EH (cell line): ENCODE measurements around the gene KLC3.
"Not testable (repeated sequence)": the region's sequence is repeated elsewhere in the genome, so short reads cannot be mapped to it uniquely, and the experiment has no call there.

ENCODE experiments used
- DNase-seq: peaks from one replicate; pipeline ENCODE4 v3.0.0-alpha.2; 2015; ENCODE audit warnings: low read depth

KLC3 gene

DNA sequence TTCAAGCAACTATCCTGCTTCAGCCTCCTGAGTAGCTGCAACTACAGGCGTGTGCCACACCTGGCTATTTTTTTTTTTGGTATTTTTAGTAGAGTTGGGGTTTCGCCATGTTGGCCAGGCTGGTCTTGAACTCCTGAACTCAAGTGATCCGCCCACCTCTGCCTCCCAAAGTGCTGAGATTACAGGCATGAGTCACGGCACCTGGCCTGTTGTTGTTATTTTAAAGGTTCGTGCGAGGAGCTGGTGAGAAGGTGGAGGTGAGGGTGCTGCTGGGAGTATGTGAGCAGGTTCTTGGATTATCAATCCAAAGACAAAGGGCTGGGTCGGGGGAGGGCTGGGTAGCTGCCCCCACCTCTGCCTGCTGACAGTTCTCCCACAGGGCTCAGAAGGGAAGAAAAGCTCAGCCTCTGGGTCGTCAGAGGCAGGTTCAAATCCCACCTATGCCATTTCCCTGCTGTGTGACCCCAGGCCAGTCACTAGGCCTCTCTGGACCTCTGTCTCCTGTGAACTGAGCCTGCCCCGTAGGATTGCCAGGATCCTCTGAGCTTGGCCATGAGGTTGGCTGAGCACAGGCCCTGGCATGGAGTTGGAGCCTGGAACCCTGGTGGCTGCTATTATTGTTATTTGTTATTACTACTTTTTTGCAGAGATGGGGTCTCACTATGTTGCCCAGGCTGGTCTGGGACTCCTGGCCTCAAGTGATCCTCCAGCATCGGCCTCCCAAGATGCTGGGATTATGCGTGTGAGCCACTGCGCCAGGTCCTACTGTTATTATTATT is 19.4 kb upstream of the KLC3 start:
- DNase-seq = no peak

DNA sequence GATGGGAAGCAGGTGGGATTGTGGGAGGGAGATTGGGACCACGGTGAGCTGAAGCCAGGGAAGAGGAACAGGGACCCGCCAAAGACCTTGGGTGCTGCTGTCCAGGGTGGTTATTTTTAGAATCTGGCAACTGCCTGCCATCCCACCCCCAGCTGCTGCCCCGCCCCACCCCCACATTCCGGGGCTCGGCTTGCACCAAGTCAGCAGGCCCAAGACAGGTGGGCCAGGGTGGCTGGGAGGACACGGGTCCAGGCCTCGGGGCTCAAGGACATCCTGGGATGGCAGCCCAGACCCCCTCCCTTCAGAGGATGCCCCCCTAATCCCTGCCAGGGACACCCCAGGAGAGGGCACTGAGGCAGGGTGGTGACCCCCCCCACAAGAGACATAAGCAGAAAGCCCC is 18.7 kb upstream of the KLC3 start:
- no peak for DNase-seq

DNA sequence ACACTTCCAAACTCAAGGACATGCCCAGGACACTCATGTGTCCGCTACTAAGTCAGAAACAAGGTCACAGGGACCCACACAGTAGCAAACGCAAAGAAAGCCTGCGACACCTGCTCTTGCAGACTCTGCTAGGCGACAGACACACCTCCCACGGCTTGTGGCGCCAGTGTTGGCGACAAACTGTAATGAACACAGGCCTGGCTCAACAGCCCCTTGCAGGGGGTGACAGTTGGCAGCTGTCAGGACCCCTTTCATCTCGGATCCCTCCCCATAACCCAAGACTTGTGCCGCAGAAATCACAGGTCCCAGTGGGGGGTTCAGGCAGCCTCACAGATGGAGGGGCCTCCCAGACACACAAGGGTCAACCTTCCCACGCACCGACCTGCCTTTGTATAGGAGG is 18.2 kb upstream of the KLC3 start:
- DNase-seq = no peak

DNA sequence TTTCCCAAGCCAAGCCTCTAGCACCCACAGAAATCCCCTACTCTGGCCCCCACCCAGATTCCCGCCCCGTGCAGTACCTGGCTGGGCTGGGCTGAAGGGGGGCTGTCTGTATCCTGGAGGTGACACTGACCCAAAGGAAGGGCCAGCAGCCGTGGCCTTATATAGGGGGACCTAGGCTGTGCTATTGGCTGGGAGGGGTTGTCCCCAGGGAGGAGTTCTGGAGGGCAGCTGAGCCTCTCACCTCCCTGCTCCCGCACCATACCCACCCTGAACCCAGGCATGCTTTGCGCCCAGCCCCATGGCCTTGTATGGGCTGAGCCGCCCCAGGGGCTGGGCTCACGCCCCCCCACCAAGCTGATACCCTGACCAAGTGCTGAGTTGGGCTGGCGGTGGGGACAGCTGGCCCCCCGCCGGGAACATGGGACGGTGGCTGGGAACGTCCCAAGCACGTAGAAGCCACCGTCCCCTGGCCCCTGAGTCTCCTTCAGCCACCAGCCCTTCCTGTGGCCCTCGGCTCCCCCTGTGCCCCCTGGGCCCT is 17.7 kb upstream of the KLC3 start, which contains the start of gene CKM:
Gene CKM (minus strand): TSS at position 132 of the 538 bp plus-strand sequence. CDS start 3,162 bp downstream, outside the sequence.
- DNase-seq = no peak

DNA sequence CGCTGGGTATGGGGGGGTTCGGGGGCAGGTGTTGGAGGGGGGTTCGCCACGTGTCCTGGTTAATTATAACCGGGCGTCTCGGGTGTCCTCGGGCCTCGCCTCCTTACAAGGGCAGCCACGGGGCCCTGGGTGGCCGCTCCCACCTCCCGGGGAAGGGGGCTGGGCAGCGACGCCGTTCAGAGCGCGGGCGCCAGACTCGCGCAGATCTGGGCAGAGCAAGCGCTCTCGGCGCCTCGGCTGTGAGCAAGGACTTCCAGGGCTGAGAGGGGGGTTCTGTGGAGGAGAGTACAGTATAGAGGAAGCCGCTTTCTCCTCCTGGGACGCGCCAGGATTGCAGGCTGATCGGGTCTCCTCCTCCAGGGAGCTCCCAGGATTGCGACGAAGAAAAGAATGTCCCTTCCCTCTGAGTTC is 16.9 kb upstream of the KLC3 start:
- peak; percentile 19 for DNase-seq

DNA sequence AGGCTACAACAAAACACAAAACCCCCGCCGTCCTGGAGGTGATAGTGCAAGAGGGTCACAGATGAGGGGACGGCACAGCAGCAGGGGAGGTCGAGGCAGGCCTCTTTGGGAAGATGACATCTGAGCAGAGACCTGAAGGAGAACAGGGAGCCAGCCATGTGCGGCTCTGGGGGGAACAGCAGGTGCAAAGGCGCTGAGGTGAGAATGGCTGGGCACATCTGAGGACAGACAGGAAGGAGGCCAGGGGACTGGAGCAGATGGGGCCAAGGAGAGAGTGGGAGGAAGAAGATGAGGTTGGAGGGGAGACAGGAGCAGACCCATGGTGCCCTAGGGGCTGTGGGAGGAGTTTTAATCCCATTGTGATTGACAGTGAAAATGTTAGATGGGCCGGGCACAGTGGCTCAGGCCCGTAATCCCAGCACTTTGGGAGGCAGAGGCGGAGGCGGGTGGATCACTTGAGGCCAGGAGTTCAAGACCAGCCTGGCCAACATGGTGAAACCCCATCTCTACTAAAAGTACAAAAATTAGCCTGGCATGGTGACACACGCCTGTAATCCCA is 16.1 kb upstream of the KLC3 start:
- no peak for DNase-seq

DNA sequence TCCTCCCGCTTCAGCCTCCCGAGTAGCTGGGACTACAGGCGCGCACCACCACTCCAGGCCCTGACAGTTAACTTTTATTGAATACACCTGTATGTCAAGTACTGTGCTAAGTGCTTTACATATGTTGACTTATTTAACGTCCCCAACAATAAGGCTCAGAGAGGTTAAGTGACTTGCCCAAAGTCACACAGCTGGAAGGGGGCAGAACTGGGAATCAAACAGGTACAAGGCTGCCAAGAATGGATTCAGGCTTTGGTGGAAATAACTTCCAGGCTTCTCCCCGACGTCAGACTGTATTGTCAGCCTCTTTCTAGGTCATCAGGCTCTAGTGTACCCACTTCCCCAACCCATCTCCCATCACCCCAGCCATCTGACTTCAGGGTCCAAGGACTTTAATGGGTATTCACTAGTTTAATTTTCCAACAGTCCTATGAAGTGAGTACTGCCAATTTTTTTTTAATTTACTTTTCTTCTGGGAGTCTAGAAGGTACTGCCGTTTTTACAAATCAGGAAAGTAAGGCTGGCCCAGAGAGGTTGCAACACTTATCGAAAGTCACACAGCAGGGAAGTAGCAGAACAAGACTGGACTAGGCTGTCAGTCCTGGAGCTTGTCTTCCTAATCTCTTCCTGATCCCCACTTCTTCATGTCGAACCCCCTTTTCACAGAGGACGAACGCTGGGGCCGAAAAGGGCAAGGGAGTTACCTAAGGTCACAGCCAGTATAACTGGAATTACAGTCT is 13.0 kb upstream of the KLC3 start:
- no peak for DNase-seq

DNA sequence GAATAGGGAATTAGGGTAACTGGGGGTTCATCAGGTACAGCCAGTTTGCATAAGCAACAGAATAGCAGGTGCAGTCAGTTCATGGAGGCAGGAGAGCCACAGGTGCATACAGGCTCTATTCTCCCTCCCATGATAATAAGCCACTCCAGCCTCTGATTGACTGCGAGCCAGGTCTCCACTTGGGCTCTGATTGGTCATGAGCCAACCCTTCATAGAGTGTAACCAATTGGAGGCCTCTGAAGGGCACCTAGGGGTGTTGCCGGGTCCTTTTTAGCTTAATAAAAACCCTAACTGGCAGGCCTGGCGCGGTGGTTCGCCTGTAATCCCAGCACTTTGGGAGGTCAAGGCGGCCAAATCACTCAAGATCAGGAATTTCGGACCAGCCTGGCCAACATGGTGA is 9.1 kb upstream of the KLC3 start:
- DNase-seq = no peak

DNA sequence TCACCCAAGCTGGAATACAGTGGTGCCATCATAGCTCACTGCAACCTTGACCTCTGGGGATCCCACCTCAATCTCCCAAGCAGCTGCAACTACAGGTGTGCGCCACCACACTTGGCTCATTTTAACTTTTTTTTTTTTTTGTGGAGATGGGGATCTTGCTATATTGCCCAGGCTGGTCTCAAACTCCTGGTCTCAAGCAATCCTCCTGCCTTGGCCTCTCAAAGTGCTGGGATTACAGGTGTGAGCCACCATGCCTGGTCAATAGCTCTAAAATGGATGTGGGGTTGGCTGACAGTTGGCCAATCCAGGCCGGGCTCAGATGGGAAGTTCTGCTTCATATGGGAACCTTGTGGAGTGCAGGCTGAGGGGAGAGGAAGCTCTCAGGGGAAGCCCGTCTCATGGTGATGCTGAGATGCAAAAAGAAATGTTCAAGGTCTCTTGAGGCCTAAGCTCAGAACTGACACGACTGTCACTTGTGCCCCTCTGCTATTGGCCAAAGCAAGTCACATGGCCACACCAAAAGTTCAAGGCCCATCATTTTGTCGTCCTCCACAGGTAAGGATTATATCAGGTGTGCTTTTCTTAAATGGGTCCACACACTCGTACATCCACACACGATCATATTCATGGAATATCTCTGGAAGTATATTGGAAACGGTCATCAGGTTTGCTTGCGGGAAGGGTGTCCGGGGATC is 6.8 kb upstream of the KLC3 start:
- DNase-seq = no peak

DNA sequence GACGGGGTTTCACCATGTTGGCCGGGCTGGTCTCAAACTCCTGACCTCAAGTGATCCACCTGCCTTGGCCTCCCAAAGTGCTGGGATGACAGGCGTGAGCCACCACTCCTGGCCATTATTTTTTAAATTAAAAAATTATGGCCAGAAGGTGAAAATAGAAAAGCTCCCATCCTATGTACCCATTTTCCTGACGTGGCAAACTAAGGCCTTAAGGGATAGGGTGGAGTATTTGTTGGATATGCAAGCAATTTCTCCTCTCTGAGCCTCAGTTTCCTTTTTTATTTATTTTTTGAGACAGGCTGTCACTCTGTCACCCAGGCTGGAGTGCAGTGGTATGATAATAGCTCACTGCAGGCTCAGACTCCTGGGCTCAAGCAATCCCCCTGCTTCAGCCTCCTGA is 5.7 kb upstream of the KLC3 start:
- not testable (repeated sequence) for DNase-seq

DNA sequence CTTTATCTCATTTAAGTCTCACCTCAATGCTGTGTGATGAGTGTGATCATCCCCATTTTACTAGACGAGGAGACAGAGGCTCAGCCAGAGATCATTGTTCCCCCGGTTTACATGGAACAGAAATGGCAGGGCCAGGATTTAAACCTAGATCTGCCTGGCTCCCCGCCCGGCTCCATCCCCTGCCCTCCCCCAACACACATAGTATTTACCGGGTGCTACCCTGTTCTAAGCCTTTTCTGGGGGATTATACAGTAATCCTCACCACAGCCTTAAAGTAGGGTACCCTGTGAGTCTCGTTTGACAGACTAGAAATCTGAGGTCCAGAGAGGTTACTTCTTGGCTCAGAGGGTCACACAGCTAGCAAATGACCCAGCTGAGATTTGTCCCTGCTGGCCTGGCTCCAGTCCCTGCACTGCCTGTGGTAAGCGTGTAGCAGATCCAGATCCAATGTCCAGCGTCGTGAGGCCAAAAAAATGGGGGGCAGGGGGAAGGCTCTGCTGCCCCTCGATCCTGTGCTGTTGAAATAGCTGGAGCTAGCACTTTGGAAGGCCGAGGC is 3.8 kb upstream of the KLC3 start:
- DNase-seq = no peak

DNA sequence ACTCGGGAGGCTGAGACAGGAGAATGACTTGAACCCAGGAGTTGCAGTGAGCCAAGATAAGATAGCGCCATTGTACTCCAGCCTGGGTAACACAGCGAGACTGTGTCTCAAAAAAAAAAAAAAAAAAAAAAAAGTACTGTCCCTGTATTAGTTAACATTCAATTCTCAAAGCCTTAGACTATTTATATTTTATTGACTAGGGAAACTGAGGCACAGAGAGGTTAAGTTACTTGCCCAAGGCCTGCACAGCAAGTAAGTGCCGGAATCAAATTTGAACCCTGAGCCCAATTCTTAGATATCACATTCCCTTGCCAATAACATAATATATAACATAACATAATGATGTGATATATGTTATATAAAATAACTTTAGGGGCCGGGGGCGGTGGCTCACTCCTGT is 921 bp upstream of the KLC3 start:
- DNase-seq = no peak

DNA sequence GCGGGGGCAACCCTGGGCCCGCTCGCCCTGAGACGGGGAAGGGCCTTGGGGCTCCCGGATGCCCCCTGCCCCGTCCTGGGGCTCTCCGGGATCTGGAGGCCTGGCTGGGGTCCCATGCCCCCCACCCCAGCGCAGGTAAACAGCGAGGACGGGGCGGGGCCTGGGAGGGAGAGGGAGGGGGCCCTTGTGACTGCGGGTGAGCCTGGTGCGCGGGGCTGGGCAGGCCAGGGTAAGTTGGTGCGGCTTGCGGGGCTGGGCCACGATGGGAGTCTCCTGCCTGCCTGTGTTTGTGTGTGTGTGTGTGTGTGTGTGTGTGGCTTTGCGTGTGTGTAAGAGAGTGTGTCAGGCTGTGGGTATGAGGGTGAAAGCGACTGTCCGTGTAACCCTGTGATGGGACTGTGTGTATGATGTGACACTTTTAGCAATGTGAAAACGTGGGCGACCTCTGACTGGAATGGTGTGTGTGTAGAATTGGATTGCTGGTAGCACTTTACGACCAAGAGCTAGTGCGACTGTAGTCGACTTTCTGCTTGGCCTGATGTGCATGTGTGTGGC is 426 bp downstream of the KLC3 start:
- DNase-seq = no peak

DNA sequence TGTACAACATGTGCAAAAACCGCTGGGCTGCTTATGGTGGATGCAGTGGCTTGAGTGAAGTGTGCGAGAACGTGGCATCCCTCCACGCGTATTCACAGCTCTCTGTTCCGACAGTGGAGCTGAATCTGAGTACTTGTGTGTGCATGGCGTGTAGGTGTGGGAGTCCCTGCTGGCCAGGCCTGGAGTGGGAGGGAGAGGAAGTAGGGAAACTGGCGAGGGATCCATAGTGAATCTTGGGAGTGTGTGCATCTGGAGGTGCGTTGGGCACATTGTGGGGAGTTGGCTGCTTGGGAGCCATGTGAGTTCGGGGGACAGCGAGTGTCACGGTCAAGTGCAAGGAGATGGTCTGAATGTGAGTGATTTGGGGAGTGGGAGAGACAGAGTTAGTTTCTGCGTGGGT is 2.4 kb downstream of the KLC3 start:
- no peak for DNase-seq

DNA sequence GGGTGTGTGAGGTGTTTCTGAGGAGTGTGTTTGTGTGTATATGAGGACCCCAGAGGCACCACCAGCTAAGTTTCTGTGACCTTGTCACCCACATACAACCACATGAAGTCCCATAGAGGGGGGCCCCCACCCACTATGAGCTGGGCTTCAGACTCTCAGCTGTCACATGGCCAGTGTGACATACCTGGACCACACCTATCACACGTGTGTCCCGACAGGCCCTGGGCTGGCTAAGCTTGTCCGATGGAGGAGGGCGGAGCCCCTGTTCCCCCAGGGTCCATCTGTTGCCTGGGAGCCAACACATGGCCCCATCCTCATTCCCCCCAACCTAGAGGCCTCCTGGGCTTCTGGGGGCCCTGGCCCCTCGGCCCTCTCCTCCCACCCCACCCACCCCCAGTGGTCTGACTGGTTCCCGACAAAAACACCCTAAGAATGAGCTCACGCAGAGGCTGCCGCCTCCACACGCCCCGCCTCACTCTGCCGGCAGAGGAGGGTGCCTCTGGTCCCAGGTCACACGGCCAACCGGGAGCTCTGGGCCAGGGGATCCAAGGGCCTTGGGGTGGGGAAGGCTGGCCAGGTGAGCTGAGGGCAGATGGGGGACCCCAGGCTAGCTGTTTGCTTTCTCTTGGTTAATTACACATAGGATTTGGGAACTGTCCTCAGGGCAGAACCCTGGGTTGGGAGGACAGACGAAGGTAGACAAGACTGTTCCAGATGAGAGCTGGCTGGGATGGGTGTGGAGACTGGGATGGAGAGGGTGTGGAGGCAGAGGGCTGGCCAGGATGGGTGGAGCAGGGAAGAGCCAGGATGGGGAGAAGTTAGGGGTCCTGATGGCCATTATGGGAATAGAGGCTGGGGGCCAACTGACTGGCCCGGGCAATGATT is 4.3 kb downstream of the KLC3 start:
- DNase-seq = no peak

DNA sequence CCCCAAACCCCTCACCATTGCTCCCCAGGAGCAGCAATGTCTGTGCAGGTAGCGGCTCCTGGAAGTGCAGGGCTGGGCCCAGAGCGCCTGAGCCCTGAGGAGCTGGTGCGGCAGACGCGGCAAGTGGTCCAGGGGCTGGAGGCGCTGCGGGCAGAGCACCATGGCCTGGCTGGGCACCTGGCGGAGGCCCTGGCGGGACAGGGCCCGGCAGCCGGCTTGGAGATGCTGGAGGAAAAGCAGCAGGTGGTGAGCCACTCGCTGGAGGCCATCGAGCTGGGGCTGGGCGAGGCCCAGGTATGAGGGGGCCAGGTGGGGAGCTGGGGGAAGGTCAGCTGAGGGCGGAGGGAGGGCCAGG is 4.9 kb downstream of the KLC3 start:
- DNase-seq = no peak

DNA sequence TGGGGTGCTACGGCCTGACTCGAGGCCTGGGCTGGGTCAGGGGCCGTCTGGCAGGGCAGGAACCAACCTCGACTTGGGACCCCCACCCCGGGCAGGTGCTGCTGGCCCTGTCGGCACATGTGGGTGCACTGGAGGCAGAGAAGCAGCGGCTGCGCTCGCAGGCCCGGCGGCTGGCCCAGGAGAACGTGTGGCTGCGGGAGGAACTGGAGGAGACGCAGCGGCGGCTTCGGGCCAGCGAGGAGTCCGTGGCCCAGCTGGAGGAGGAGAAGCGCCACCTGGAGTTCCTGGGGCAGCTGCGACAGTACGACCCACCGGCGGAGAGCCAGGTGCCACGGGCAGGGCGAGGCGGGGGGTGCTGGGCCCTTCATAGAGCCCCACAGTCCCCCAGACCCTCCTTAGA is 5.9 kb downstream of the KLC3 start:
- DNase-seq = no peak

DNA sequence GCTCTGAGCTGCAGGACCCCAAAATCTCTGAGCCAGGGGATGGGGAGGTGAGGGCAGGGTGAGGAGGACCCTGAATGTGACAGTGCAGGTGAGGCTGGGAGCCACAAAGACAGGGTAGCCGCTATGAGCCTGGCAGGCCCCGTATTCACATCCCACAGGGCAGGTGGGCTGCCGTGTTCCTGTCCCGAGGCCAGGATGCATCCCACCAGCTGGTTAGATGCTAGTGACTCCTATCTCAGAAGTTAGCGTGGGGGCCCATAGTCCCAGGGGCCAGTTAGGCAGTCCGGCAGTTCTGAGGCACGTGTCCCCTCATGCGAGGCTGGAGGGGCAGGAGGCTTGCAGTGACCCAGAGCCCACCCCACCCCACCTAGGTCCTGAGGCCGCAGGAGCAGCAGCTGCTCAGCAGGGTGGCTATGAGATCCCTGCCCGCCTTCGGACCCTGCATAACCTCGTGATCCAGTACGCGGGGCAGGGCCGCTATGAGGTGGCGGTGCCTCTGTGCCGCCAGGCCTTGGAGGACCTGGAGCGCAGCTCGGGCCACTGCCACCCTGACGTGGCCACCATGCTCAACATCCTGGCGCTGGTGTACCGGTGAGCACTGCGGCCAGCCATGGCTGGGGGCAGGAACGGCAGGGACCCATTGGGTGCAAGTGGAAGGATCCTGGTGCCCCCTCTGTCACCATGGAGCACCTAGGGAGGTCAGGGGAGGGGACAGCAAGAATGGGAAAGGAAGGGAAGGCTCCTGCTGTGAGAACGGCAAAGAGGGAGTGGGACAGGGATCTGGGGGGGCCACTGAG is 7.2 kb downstream of the KLC3 start:
- DNase-seq = no peak

DNA sequence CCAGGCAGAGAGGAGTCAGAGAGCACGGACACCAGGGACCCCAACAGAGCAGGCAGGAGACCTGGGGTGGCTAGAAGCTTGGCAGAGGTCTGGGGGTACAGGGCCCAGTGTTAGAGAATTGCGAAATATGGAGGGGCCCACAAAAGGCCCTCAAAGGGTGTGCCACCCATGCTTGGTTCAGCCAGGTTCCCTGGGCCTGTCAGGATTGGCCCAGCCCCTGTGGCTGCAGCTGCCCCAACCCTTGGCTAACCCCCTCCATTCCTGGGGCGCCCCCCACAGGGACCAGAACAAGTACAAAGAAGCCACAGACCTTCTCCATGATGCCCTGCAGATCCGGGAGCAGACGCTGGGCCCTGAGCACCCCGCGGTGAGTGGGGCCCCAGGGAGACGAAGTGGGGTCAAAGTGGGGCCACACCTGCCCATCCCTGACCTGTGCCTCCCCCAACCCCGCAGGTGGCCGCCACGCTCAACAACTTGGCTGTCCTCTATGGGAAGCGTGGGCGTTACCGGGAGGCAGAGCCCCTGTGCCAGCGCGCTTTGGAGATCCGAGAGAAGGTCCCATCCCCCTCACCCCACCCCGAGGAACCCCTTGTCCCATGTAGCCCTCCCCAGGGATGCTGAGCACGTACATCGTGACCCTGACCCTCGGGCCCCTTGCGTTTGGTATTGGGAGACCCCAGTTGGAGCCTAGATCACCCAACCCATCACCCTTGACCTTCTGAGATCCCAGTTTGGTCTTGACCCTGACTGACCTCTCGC is 8.0 kb downstream of the KLC3 start:
- DNase-seq = no peak
